ENCODE measurements around the gene LNX2.

Gene LNX2

DNA sequence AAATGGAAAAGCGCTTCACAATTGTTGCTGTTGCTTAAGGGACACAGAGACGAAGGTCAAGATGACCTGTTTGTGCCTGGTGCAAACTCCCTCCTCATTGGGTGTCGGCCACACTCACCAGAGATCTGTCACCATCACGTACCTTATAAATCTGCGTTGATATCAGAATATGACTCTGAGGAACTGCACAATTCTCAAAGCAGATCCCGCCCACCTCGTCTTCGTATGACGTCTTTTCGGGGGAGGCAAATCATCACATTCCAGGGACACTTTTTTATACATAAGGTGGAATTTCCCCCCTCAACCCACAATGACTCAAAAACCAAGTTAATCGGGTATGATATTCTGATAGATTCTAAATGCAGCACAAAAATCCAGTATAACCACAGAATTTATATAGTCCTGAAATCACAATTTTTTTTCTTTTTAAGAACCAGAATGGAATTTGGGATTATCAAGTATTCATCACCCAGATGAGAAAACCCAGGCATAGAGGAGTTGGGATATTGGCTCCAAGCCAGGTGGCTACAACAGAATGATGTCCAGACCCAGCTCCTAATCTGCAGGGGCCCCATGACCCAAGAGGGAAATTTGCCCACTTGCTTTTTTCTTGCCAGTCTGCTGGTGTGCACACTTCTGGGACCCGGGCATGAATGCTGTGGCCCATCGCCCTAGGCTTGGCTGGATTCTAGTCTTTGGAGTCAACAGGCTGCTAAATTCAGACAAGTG is 119.4 kb downstream of the LNX2 start:
- TF ChIP-seq, protein P1, sequence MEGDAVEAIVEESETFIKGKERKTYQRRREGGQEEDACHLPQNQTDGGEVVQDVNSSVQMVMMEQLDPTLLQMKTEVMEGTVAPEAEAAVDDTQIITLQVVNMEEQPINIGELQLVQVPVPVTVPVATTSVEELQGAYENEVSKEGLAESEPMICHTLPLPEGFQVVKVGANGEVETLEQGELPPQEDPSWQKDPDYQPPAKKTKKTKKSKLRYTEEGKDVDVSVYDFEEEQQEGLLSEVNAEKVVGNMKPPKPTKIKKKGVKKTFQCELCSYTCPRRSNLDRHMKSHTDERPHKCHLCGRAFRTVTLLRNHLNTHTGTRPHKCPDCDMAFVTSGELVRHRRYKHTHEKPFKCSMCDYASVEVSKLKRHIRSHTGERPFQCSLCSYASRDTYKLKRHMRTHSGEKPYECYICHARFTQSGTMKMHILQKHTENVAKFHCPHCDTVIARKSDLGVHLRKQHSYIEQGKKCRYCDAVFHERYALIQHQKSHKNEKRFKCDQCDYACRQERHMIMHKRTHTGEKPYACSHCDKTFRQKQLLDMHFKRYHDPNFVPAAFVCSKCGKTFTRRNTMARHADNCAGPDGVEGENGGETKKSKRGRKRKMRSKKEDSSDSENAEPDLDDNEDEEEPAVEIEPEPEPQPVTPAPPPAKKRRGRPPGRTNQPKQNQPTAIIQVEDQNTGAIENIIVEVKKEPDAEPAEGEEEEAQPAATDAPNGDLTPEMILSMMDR (IDR thresholded peaks at IDR 0.05; ENCODE audit: insufficient read depth, missing control alignments), result no peak
- DNase-seq (ENCODE audit: insufficient read length, low spot score) (no peak), FAIRE-seq (no peak)

DNA sequence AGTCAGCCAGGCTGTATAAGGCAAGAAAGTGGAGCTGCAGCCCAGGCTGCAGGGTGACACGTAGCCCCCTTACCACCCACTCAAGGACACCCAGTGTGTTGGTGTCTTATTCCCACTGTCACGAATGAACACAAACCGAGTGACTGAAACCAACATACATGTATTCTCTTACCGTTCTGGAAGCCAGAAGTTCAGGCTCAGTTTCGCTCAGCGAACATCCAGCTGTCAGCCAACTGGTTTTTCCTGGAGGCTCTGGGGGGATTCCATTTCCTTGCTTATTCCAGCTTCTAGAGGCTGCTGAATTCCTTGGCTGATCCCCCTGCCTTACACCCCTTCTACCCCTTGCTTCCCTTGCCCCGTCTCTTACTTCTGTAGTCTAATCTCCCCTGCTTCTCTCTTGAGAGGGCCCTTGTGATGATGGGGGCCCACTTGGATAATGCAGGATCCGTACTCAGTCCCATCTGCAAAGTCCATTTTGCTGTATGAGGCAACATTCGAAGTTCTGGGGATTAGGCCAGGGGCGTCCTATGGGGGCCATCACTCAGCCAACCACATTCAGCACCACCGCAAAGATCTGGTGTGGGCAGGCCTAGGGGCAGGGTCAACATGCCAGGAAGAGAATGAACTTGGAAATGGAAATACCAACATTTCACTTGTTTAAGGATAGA is 122.6 kb downstream of the LNX2 start:
- DNase-seq (ENCODE audit: insufficient read length, low spot score) (no peak), FAIRE-seq (no peak)
- TF ChIP-seq, protein P1 (IDR thresholded peaks at IDR 0.05; ENCODE audit: insufficient read depth, missing control alignments), result no peak

DNA sequence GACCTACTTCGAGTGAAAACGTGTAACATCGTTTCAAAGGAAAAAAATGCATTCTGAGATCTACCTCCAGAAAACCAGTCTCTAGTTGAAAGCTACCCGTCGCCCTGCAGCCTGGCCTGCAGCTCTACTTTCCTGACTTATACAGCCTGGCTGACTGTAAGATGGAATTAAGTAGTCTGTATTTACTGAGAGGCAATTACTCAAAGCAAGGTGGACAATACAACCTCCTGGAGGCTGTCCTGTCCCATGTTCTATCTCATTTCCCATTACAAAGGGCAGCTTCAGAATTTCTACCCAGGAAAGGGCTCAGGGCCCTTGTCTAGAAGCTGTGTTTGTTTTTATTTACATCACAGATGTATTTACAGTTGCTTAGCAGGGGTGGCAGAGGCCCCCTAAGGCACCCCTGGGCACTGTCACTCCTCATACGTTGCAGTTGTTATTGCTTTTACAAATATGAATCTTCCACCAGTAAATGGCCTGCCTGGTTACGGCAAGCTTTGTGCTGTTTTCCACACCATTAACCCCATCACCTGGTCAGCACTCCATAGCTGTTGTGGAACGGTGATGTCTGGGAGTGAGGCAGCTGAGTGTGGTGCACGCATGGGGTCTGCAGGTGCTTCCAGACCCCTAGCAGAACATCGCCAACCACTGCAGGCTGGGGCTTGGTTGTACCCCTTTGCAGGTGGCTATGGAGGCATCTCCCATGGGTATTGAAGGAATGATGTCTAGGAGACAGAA is 123.6 kb downstream of the LNX2 start:
- no peak for FAIRE-seq
- no peak for DNase-seq (ENCODE audit: insufficient read length, low spot score)
- TF ChIP-seq, protein P1 (IDR thresholded peaks at IDR 0.05; ENCODE audit: insufficient read depth, missing control alignments), result no peak

DNA sequence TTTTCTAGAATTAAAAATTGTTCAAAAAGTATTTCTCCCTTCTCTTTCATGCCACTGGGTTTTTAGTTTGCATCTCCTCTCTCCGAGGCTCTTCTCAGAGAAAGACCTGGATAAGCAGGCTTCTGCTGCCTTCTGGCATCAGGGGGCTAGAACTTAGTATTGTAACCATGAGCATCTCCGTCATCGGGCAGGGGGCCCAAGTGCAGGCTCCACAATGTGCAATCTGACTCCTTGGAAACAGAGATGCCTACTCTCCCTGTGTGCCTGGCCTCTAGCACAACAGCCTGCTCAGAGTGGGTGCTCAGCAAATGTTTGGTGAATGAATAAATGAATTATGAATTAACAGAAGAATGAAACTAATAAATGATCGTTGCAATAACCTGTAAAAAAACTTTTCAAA is 124.3 kb downstream of the LNX2 start:
- DNase-seq (ENCODE audit: insufficient read length, low spot score) (no peak), FAIRE-seq (no peak)
- TF ChIP-seq, protein P1 (IDR thresholded peaks at IDR 0.05; ENCODE audit: insufficient read depth, missing control alignments), result no peak
